Naive thymus-derived CD8-positive, alpha-beta T cell (primary cell): ENCODE results near the gene JAZF1. TPM values are rescaled to one million over a fixed set of nuclear protein-coding genes. Genes with fewer than 3 reads are reported as not detected.
"Not testable (repeated sequence)": the region's sequence is repeated elsewhere in the genome, so short reads cannot be mapped to it uniquely, and the experiment has no call there.

Experiments
- ATAC-seq, 2 donors: fragments of 150-1000 bp; cut with Tn5 transposase in 1 of 2; sonication (Bioruptor Pico), chemical (Tn5 transposase) in 1 of 2; 1 replicate in 1 of 2; 2 replicates in 1 of 2; pipeline ENCODE4 v1.10.0; 2021; ENCODE audit warnings: mild to moderate bottlenecking in 2 of 2, moderate library complexity in 2 of 2
- POLR2A ChIA-PET: fragments of 350-600 bp; sonication (Branson Sonifier 250); formaldehyde crosslinking; loops from one replicate; lab custom pipeline; 2021; ENCODE audit warnings: antibody characterized with exemption; lab: Charles Lee
- DNase-seq, 10 donors: peaks; one replicate each; pipeline versions ENCODE4 v3.0.0 to v3.0.0-alpha.2; 2020 to 2022
- H3K27ac Mint-ChIP-seq, 10 donors: one replicate each; pipeline ENCODE4 v1.8.0; 2020 to 2022; ENCODE audit warnings: mild to moderate bottlenecking in 10 of 10, mixed read lengths in 10 of 10, moderate library complexity in 4 of 10, inconsistent platforms in 1 of 10
- H3K27me3 Mint-ChIP-seq, 5 donors: one replicate each; pipeline ENCODE4 v1.8.0; 2021 to 2022; ENCODE audit warnings: mixed read lengths in 5 of 5
- H3K36me3 Mint-ChIP-seq, 3 donors: one replicate each; pipeline ENCODE4 v1.8.0; 2020 to 2022; ENCODE audit warnings: mixed read lengths in 3 of 3, mild to moderate bottlenecking in 2 of 3, inconsistent platforms in 1 of 3
- H3K4me1 Mint-ChIP-seq, 4 donors: one replicate each; pipeline ENCODE4 v1.8.0; 2021 to 2022; ENCODE audit warnings: mixed read lengths in 4 of 4
- H3K4me3 Mint-ChIP-seq, 10 donors: one replicate each; pipeline ENCODE4 v1.8.0; 2020 to 2022; ENCODE audit warnings: mild to moderate bottlenecking in 10 of 10, mixed read lengths in 10 of 10, moderate library complexity in 6 of 10, inconsistent platforms in 1 of 10
- H3K9me3 Mint-ChIP-seq, 9 donors: one replicate each; pipeline ENCODE4 v1.8.0; 2020 to 2022; ENCODE audit warnings: mixed read lengths in 9 of 9, mild to moderate bottlenecking in 3 of 9, inconsistent platforms in 1 of 9, moderate library complexity in 1 of 9
- polyA plus RNA-seq, 3 donors: library from polyadenylated mRNA; unstranded; fragments of 300-500 nt; fragmentation: Illumina TruSeq; gene quantifications; one replicate each; pipeline ENCODE4 v1.2.3, GENCODE V29; 2021
- total RNA-seq, 8 experiments: library from RNA in 2 of 8; stranded (reverse) in 2 of 8; gene quantifications; one replicate each; pipeline ENCODE4 v1.2.3 and lab custom pipeline; 2021 to 2026

JAZF1 gene
- total and polyA plus RNA-seq, 5 experiments from 2014 or later, result 1.4 to 8.6 (median 3.6) TPM

DNA sequence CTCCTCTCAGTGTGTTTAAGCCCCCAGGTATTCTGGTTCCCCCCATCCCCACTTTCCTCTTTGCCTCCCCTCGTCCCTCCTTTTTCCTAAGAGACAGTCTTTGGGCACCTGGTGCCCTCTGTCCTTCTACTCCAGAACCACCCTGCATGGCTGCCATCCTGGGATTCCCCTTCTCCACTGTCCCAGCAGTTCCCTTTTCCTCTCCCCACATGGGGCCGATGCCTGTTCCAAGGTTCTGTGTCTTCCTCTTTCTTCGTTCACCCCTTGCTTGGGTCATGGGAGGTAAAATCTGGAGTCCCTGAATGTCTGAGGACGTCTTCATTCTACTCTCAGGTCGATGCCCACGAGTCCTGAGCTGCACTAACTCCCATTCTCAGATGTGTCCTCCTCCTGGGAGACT is 319.8 kb downstream of the JAZF1 start:
- H3K36me3 Mint-ChIP-seq, result peaks cover 3 to 22% (median 7%) of the 10 kb centered on the region in 3 donors
- no peaks in the 10 kb centered on the region for H3K4me1 Mint-ChIP-seq
- H3K27me3 Mint-ChIP-seq, result no peaks in the 10 kb centered on the region
- ATAC-seq (no peak), DNase-seq (no peak)
- peak overlapping the region in 2 of 10 donors; percentile 44 to 64 for H3K27ac Mint-ChIP-seq
- peaks cover 0 to 20% (median 3%) of the 10 kb centered on the region in 9 donors for H3K9me3 Mint-ChIP-seq
- POLR2A ChIA-PET, result no interaction called here
- no peak overlapping the region for H3K4me3 Mint-ChIP-seq

DNA sequence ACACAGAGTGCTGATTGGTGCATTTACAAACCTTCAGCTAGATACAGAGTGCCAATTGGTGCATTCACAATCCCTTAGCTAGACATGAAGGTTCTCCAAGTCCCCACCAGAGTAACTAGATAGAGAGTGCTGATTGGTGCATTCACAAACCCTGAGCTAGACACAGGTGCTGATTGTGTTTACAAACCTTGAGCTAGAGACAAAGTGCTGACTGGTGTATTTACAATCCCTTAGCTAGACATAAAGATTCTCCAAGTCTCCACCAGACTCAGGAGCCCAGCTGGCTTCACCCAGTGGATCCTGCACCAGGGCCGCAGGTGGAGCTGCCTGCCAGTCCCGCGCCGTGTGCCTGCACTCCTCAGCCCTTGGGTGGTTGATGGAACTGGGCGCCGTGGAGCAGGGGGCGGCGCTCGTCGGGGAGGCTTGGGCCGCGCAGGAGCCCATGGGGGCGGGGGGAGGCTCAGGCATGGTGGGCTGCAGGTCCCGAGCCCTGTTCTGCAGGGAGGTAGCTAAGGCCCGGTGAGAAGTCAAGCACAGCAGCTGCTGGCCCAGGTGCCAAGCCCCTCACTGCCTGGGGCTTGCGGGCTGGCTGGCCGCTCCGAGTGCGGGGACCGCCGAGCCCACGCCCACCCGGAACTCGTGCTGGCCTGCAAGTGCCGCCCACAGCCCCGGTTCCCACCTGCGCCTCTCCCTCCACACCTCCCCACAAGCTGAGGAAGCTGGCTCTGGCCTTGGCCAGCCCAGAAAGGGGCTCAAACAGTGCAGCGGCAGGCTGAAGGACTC is 323.7 kb downstream of the JAZF1 start:
- H3K4me1 Mint-ChIP-seq, DNase-seq, H3K27ac Mint-ChIP-seq, H3K4me3 Mint-ChIP-seq, H3K27me3 Mint-ChIP-seq, POLR2A ChIA-PET, ATAC-seq: not testable (repeated sequence)
- Mint-ChIP-seq H3K36me3 (peaks cover 12 to 32% (median 17%) of the 10 kb centered on the region in 3 donors), H3K9me3 (peaks cover 0 to 31% (median 9%) of the 10 kb centered on the region in 9 donors)

DNA sequence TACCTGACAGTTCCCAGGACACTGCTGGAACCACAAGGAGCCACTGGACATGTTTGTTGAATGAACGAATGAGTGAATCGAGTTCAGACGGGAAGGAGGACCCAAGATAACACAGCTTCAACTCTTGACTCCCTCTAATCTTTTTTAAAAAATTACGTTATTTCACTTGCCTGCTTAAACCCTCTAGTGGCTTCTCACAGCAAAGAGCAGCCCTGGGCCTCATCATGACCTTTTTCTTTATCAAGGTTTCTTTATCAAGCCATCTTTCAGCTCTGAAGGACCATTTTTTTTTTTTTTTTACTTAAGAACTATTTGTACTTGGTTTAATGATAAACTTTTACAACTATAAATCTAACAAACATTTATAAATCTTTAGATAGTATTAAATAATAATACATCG is 330.1 kb downstream of the JAZF1 start:
- peaks cover 8 to 10% (median 10%) of the 10 kb centered on the region in 3 donors for H3K36me3 Mint-ChIP-seq
- no peak overlapping the region for H3K4me3 Mint-ChIP-seq
- H3K27ac Mint-ChIP-seq, result no peak overlapping the region
- POLR2A ChIA-PET, result no interaction called here
- DNase-seq, result no peak
- peaks cover 0 to 9% (median 5%) of the 10 kb centered on the region in 9 donors for H3K9me3 Mint-ChIP-seq
- H3K4me1 Mint-ChIP-seq, result peaks cover 0 to 8% (median 0%) of the 10 kb centered on the region in 4 donors
- H3K27me3 Mint-ChIP-seq, result peaks cover 0 to 6% (median 0%) of the 10 kb centered on the region in 5 donors
- no peak for ATAC-seq

DNA sequence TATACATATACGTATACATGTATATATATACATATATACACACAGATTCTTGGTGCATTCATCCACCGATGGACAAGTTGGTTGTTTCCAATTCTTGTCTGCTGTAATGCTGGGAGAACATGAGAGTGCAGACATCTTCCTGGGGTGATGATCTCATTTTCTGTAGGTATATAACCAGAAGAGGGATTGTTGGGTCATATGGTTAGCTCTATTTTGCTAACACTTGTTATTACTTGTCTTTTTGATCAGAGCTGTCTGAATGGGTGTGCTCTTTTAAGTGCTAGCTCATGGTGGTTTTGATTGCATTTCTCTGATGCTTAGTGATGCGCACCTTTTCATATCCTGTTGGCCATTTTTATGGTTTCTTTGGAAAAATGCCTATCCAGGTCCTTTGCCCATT is 334.2 kb downstream of the JAZF1 start:
- Mint-ChIP-seq H3K27me3 (no peaks in the 10 kb centered on the region), H3K4me1 (peaks cover 0 to 3% (median 0%) of the 10 kb centered on the region in 4 donors), H3K9me3 (no peaks in the 10 kb centered on the region), H3K4me3 (no peak overlapping the region), H3K36me3 (peaks cover 0 to 3% (median 2%) of the 10 kb centered on the region in 3 donors), H3K27ac (no peak overlapping the region)
- no peak for ATAC-seq
- POLR2A ChIA-PET, result interaction anchor here (0.7 kb wide), 2 partner anchors 13 to 644 kb away, joined by 3 to 5 read pairs; no protein-coding TSS in a partner anchor
- DNase-seq, result no peak

DNA sequence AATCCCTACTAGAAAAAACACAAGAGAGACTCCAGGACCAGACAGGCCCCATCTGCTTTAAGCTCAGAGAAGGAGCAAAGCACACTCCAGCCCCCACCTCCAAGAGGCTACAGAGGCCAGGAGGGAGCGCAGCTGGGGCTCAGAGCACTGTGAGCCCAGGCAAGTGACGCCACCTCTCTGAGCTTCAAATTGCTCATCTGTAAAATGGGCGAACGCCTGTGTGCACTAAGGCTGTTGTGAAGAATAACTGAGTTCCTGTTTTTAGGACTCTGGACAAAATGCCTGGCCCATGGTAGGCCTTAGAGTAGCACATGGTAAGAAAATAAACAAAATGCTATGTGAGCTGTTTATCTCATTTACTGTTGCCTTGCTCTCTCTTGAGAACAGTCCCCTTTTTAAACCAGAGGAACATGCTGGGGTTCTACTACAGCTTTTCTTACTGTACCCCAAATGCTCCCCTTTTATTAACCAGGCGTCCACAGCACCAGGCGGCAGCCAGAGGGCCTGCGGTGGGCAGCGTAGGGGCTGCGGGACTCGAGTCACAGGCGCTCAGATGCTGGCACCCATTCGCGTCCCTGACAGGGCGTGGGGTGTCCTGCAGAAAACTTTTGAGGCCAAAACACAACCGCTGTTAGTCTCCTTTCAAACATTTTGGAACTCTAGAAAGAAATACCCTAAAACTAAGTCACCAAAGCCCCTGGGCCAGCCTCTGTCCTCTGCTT is 336.9 kb downstream of the JAZF1 start:
- H3K27ac Mint-ChIP-seq, result no peak overlapping the region
- H3K4me1 Mint-ChIP-seq, result peaks cover 11 to 14% (median 12%) of the 10 kb centered on the region in 4 donors
- H3K36me3 Mint-ChIP-seq, result peaks cover 0 to 4% (median 0%) of the 10 kb centered on the region in 3 donors
- DNase-seq (no peak), ATAC-seq (no peak)
- H3K9me3 Mint-ChIP-seq, result no peaks in the 10 kb centered on the region
- H3K27me3 Mint-ChIP-seq, result no peaks in the 10 kb centered on the region
- POLR2A ChIA-PET, result no interaction called here
- no peak overlapping the region for H3K4me3 Mint-ChIP-seq

DNA sequence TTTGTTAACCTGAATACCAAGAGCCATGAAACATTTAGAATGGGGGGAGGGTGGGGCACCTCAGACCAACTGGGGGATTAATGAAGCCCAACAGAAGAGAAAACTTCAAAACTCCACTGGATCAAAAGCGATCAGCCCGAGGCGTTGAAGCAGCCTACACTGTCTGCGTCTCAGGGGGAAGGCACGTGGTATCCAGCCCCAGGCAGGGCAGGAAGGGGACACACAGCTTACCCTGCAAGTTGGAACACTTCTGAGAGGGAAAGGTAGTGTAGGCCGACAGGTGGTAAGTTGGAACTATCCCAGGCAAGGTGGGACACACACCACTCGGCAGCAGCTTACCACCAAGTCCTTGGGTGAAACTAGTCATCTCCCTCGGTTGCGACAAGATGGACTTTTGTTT is 337.7 kb downstream of the JAZF1 start:
- Mint-ChIP-seq H3K27ac (peak overlapping the region in 1 of 10 donors; percentile 1), H3K27me3 (no peaks in the 10 kb centered on the region), H3K36me3 (peaks cover 0 to 7% (median 0%) of the 10 kb centered on the region in 3 donors)

DNA sequence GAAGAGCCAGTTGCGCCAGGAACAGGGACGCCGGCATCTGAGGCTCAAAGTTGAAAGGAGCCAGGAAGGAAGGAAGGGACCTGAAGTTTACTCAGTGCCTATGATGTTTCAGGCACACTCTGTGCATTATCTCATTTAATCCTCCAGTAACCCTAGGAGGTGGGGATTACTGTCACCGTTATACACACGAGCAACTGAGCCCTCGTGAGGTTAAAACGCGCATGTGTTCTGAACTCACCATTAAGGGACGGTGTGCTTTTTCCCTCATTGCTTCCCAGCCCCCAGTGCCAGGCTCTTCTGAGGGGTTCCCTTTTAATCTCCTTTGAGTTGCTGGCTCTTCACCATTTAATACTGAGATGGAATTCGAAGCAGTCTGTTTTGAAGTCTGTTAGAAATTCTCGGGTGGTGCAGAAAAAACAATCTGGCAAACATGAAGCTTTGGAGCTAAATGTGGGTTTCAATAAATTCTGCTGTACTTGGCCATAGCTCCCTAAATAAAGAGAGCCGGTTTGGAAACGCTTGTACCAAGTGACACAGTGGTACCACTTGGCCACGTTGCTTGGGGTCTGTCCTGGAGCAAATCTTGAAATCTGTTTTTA is 338.4 kb downstream of the JAZF1 start:
- H3K4me3 Mint-ChIP-seq, result no peak overlapping the region
- DNase-seq, result no peak
- ATAC-seq, result no peak
- H3K36me3 Mint-ChIP-seq, result peaks cover 0 to 7% (median 0%) of the 10 kb centered on the region in 3 donors
- peak overlapping the region in 3 of 10 donors; percentile 34 to 43 (median 36) for H3K27ac Mint-ChIP-seq
- no peaks in the 10 kb centered on the region for H3K27me3 Mint-ChIP-seq
- H3K9me3 Mint-ChIP-seq, result no peaks in the 10 kb centered on the region
- H3K4me1 Mint-ChIP-seq, result peaks cover 11 to 16% (median 14%) of the 10 kb centered on the region in 4 donors
- POLR2A ChIA-PET, result no interaction called here

More for the DNA sequence above, 337.7 kb downstream of the JAZF1 start:
- ATAC-seq (no peak), DNase-seq (no peak)
- POLR2A ChIA-PET, result no interaction called here
- Mint-ChIP-seq H3K4me3 (no peak overlapping the region), H3K9me3 (no peaks in the 10 kb centered on the region), H3K4me1 (peaks cover 11 to 16% (median 14%) of the 10 kb centered on the region in 4 donors)

DNA sequence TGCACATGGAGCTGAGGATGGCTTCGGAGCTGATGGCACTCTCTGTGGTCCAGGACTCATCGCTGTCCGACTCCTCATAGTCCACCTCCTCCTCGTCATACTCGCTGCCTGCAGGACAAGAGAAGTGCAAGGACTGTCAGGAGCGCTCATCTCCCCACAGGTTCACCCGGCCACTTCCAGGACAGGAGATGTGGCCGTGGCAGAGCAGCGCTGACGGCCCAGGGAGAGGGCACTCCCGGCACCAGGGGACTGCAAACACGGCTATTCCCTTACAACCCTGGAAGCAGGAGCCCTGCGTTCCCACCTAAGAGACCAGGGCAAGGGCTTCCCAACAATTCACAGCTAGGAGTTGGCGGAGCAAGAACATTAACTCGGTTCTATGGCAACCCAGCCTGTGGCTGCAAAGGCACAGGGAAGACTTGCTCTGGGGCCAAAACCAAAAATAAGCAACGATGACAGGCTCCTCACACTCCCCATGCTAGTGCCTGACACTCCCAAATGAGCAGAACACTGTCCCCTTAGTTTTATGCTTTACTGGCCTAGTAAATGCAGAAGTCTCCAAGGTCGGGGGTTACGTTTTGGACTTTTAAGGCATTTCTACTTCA is 339.7 kb downstream of the JAZF1 start:
- ATAC-seq, result no peak
- POLR2A ChIA-PET, result no interaction called here
- Mint-ChIP-seq H3K36me3 (peaks cover 0 to 5% (median 0%) of the 10 kb centered on the region in 3 donors), H3K9me3 (no peaks in the 10 kb centered on the region), H3K4me3 (peak overlapping the region in 1 of 10 donors; percentile 15), H3K27me3 (no peaks in the 10 kb centered on the region), H3K27ac (peak overlapping the region in 1 of 10 donors; percentile 45), H3K4me1 (peaks cover 12 to 19% (median 16%) of the 10 kb centered on the region in 4 donors)
- DNase-seq, result no peak

DNA sequence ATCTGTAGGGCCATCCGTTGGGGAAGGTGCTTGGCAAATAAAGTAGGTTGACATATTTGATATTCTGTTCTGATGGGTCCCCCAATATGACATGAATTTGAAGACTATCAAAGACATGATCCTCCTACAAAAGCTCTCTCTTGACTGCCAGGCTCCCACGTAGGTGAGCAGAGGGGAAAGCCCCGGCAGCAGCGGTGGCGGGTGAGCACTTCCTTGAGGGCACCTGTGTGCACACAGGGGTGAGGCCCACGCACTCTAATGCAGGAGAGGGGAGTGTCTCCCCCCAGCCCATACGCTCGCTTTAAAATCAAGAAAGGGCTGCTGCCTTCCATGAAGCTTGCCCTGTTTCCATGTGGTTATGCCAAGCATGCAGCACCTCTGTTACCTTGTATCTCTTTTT is 340.3 kb downstream of the JAZF1 start:
- no peaks in the 10 kb centered on the region for H3K9me3 Mint-ChIP-seq
- H3K27ac Mint-ChIP-seq, result peak overlapping the region in 7 of 10 donors; percentile 34 to 77 (median 45)
- POLR2A ChIA-PET, result no interaction called here
- no peaks in the 10 kb centered on the region for H3K27me3 Mint-ChIP-seq
- H3K4me1 Mint-ChIP-seq, result peaks cover 11 to 20% (median 16%) of the 10 kb centered on the region in 4 donors
- ATAC-seq, result peak; percentile 75 to 93
- peaks cover 0 to 4% (median 0%) of the 10 kb centered on the region in 3 donors for H3K36me3 Mint-ChIP-seq
- H3K4me3 Mint-ChIP-seq, result peak overlapping the region in 2 of 10 donors; percentile 15 to 74
- DNase-seq, result peak in 4 of 10 donors; percentile 20 to 45 (median 34)

DNA sequence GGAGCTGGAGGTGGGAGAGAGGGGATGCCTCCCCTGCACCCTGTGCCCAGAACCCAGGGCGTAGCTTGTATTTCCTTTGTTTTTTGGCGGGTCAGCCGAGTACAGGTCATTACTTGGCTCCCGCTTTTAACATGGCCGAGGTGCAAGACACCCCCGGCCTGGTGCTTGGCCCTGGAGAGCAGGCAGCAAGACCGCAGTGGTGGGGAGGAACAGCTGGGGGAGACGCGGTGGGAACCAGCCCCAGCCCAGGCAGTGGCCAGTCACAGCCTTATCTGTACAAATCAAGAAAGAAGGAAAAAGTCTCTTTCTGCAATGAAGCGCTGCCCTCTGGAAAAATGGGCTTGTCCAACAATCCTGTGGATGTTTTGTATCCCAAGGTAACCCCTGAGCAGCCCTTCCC is 341.5 kb downstream of the JAZF1 start:
- peaks cover 0 to 4% (median 0%) of the 10 kb centered on the region in 3 donors for H3K36me3 Mint-ChIP-seq
- ATAC-seq, result no peak
- no peak for DNase-seq
- H3K4me1 Mint-ChIP-seq, result peaks cover 13 to 20% (median 16%) of the 10 kb centered on the region in 4 donors
- H3K27ac Mint-ChIP-seq, result peak overlapping the region in 1 of 10 donors; percentile 84
- H3K27me3 Mint-ChIP-seq, result no peaks in the 10 kb centered on the region
- H3K4me3 Mint-ChIP-seq, result no peak overlapping the region
- no peaks in the 10 kb centered on the region for H3K9me3 Mint-ChIP-seq
- POLR2A ChIA-PET, result no interaction called here

DNA sequence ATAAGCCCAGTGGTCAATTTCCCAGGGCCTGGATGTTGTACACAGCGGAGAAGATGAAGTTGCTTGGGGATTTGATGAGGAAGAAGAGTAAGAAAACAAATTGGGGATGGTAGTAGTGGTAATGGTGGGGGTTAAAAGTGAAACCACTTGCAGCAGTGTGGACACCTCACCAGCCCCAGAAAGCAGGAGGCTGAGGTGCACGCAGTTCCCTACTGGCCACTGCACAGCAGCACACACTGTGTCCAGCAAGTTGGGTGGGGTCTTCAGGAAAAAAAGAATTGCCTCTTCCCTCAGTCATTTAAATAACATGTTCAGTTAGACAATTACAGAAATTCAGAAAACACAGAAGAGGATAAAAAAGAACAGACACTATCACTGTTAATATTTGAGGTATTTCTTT is 344.1 kb downstream of the JAZF1 start:
- POLR2A ChIA-PET, result no interaction called here
- peaks cover 0 to 18% (median 7%) of the 10 kb centered on the region in 3 donors for H3K36me3 Mint-ChIP-seq
- H3K4me3 Mint-ChIP-seq, result no peak overlapping the region
- peaks cover 13 to 20% (median 16%) of the 10 kb centered on the region in 4 donors for H3K4me1 Mint-ChIP-seq
- no peak for ATAC-seq
- DNase-seq, result no peak
- H3K27ac Mint-ChIP-seq, result peak overlapping the region in 6 of 10 donors; percentile 10 to 74 (median 42)
- no peaks in the 10 kb centered on the region for H3K9me3 Mint-ChIP-seq
- no peaks in the 10 kb centered on the region for H3K27me3 Mint-ChIP-seq

DNA sequence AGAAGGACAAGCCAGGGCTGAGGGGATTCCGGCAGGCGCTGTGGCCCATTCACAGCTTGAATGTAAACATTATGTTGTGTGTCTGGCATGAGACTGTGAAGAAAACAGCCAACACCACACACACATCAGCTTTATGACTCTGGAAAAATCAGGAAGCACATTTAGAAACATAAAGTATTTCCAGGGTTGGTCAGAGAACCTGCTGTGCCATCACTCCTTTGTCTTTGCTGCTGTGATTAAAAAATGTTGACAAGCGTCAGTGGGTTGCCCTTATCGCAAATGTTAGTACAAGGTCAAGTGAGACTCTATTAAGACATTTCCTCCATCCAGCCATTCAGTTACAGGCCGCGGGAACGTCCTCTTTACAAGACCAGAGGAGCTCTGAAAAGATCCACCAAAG is 345.2 kb downstream of the JAZF1 start:
- Mint-ChIP-seq H3K36me3 (peaks cover 0 to 30% (median 10%) of the 10 kb centered on the region in 3 donors), H3K9me3 (no peaks in the 10 kb centered on the region), H3K4me3 (no peak overlapping the region), H3K4me1 (peaks cover 8 to 15% (median 10%) of the 10 kb centered on the region in 4 donors), H3K27me3 (no peaks in the 10 kb centered on the region), H3K27ac (no peak overlapping the region)
- ATAC-seq, result no peak
- POLR2A ChIA-PET, result no interaction called here
- no peak for DNase-seq
